Spinal cord (tissue), 10 donors: ENCODE measurements around the gene MAN2A2. TPM values are rescaled to one million over a fixed set of nuclear protein-coding genes. Genes with fewer than 3 reads are reported as not detected.
"Not testable (repeated sequence)": the region's sequence is repeated elsewhere in the genome, so short reads cannot be mapped to it uniquely, and the experiment has no call there.

Experiments
- DNase-seq, 6 donors: peaks; one replicate each; pipeline versions ENCODE4 v3.0.0 to v3.0.0-alpha.2; 2013 to 2015; ENCODE audit warnings: low spot score in 6 of 6, low read depth in 4 of 6
- H3K27ac ChIP-seq: one replicate; pipeline ENCODE4 v1.5.1; 2013; ENCODE audit warnings: low read depth, low read length, control low read depth
- H3K27me3 ChIP-seq: one replicate; pipeline ENCODE4 v1.6.1; 2013; ENCODE audit warnings: low read length; ENCODE audit not compliant: control insufficient read depth, insufficient read depth
- H3K36me3 ChIP-seq: one replicate; pipeline ENCODE4 v1.6.1; 2013; ENCODE audit warnings: low read length; ENCODE audit not compliant: control insufficient read depth, insufficient read depth
- H3K4me1 ChIP-seq: one replicate; pipeline ENCODE4 v1.6.1; 2013; ENCODE audit warnings: low read length; ENCODE audit not compliant: control insufficient read depth, insufficient read depth
- H3K4me3 ChIP-seq: one replicate; pipeline ENCODE4 v1.5.1; 2013; ENCODE audit warnings: low read depth, low read length, control low read depth
- H3K9me3 ChIP-seq: one replicate; pipeline ENCODE4 v1.6.1; 2013; ENCODE audit warnings: low read length; ENCODE audit not compliant: control insufficient read depth, insufficient read depth
- WGBS: methylation state at CpG from one replicate; pipeline ENCODE4 v1.1.5; 2013; ENCODE audit warnings: missing lambda C conversion rate; ENCODE audit not compliant: insufficient coverage; 5-methylcytosine and 5-hydroxymethylcytosine counted together
- polyA plus RNA-seq, 2 donors: library from polyadenylated mRNA; unstranded; fragments of 120-200 nt; gene quantifications; one replicate each; pipeline ENCODE4 v1.2.1, GENCODE V29; 2013; ENCODE audit not compliant: insufficient read length in 2 of 2
- total RNA-seq, 2 donors: library from RNA; depleted of rRNA in 1 of 2; stranded (reverse); fragments of 120-200 nt in 1 of 2; fragments of >200 nt in 1 of 2; gene quantifications; one replicate each; pipeline versions ENCODE4 v1.2.3 to v1.2.4, GENCODE V29; 2013 to 2014
- donor health status: healthy.

The MAN2A2 gene
- total and polyA plus RNA-seq, 4 donors = 25.3 to 128 (median 81.2) TPM

DNA sequence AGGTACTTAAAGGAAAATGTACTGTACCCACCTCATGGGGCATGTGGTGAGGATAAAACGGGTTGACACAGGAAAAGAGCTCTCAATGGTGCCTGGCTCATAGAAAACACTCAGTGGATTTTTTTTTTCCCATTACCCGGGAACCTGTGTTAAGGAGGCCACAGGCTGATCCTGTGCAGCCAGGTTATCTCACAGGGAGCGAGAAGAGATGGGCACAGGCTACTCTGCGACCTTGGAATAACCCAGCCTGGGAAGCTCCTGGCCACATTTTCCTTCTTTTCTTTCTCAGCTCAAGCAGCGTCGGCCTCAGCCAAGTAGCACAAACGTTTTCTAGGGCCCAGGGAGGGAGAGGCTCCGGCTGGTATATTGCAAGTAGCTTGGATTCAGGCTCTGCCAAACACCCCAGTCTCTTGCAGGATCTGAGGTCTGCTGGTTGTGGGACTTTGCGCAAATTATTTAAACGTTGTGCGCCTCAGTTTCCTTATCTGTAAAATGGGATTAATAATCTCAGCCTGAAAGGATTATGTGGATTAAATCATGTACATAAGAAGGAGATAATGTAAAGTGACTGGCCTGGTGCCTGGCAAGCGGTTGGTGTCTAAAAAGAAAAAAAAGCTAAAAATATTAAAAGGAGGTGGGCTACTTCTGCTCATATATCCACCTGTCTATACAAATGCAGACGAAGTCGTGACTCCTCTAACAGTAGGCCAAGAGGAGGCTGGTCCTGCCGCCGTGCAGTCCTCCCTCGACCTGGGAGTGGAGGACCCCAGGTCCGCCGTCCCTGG lies 32.6 kb upstream of the MAN2A2 start:
- peak in 1 of 6 donors; percentile 39 for DNase-seq
- WGBS = 37% methylated on average over 14 of the region's 19 CpGs
- Histone ChIP-seq H3K27ac (peak overlapping the region; percentile 71), H3K9me3 (no peaks in the 10 kb centered on the region), H3K4me1 (peaks cover 42% of the 10 kb centered on the region), H3K27me3 (no peaks in the 10 kb centered on the region), H3K36me3 (peaks cover 12% of the 10 kb centered on the region), H3K4me3 (peak overlapping the region; percentile 62)

DNA sequence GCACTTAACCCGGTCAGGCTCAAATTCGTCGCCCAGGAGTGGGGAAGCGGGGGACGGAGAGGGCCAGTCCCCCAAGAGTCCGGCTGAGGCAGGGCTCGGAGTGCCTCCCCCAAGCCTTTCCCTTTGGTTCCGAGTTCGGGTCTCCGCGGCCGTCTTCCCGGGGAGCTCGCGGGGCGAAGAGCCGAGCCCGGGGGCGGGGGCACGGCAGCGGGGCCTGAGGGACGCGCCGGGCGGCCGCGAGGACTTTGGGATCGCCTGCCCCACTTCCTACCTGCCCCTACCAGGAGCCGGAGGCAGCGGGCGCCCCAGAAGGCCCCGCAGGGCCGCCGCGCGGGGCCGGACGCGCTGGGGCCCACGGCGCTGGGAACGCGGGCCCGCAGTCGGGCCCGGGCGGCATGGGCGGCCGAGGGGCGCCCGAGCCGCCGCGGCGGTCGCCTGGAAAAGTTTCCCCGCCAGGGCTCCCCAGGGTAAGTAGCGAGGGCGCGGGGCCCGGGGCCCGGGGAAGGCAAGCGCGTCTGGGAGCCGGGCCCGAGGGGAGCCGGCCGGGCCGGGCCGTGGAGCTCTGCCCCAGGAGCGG lies 31.9 kb upstream of the MAN2A2 start:
- peak in 2 of 6 donors; percentile 52 to 65 for DNase-seq
- Histone ChIP-seq H3K4me3 (peak overlapping the region; percentile 62), H3K9me3 (no peaks in the 10 kb centered on the region), H3K27me3 (no peaks in the 10 kb centered on the region), H3K27ac (peak overlapping the region; percentile 71), H3K36me3 (peaks cover 19% of the 10 kb centered on the region), H3K4me1 (peaks cover 42% of the 10 kb centered on the region)
- under 1% methylated on average over 61 of the region's 71 CpGs for WGBS

DNA sequence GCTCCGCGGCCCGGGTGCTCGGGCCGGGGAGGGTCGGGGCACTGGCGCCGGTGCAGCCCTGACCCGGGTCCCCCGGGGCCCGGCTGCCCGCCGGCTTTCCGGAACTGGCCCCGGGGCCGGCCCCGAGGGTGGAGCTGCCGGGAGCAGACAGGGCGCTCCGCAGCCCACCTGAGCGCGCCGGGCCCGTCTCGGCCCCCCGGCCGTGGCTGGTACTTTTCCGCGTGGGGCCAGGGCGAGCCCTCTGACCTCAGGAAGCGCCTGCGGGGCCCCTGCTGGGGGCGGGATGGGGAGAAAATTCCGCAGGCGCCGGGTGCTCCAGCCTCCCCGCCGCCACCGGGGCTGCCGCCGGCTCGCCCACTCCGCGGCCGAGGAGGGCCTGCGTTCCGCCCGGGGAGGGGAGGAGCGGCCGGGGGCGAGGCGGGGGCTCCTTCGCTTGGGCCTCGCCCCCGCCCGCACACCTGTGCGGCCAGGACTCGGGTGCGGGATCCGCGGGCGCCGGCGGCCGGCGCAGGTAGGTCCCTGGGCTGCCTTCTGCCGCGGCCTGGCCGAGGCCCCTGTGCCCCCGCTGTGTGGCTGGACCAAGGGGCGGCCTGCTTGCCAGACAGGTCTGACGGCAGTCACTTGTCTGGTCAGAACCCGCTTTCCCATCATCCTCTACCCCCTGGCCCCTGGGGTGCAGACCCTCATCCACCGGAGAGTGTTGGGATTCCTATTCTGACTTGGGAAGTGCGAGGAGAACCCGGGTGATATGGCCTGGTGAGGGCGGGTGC lies 31.2 kb upstream of the MAN2A2 start:
- Histone ChIP-seq H3K9me3 (no peaks in the 10 kb centered on the region), H3K4me1 (peaks cover 42% of the 10 kb centered on the region), H3K36me3 (peaks cover 26% of the 10 kb centered on the region), H3K4me3 (peak overlapping the region; percentile 48), H3K27ac (no peak overlapping the region), H3K27me3 (no peaks in the 10 kb centered on the region)
- WGBS = under 1% methylated on average over 72 of the region's 77 CpGs
- peak in 2 of 6 donors; percentile 21 to 54 for DNase-seq

DNA sequence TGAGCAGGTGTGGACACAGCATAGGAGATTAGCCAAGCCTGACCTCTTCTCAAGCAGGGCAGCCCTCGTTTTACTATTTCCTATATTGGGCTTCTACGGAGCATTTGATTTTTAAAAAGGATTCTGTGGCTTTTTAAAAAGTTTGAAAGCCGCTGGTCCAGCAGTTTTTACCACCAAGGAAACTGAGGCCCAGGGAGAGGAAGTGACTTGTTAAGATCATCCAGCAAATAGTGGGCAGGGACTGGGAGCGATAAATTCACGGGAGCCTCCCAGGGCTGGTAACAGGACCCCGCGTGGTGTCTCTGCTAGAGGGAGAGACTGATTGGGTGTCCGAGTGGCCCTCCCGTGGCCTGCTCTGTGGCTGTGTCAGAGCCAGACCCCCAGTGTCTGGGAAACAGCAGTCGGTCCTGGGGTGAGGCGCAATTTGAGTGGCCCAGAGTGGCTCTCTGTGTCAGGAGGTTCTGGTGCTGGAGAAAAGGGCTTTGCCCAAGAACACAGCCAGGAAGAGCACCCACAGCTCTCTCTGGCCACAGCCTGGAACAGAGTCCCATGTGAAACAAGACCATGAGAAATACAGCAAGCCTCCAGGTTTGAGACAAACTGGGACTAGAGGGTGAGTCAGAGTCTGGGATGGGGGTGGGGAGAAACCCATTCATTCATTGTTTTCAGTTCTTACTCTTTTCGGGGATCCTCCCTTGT lies 30.5 kb upstream of the MAN2A2 start:
- Histone ChIP-seq H3K27ac (no peak overlapping the region), H3K9me3 (no peaks in the 10 kb centered on the region), H3K4me3 (peak overlapping the region; percentile 48), H3K27me3 (no peaks in the 10 kb centered on the region), H3K4me1 (peaks cover 42% of the 10 kb centered on the region), H3K36me3 (peaks cover 33% of the 10 kb centered on the region)
- peak in 1 of 6 donors; percentile 14 for DNase-seq
- 46% methylated on average over 9 of the region's 12 CpGs for WGBS

DNA sequence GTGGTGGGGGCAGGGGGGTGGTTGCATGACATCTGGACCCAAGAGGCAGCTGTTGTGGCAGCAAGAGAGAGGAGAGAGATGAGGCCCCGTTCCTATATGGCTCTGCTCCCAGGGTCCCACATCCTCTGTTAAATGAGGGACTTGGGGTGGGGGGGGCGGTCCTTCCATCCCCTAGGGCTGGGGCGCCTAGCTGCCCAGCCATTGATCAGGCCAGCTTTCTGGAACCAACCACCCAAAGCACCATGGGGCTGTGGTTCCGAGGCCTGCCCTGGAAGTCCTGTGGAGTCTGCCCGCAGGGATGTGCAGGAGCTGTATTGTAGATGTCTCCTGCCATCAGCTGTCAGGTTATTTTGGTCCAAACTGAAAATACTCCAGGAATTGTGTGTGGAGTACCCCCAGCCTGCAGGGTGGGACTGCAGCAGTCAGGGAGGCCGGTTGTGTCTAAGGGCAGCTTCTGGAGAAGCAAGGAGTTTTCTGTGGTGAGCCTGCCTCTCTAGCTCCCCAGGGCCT lies 29.6 kb upstream of the MAN2A2 start:
- no peaks in the 10 kb centered on the region for H3K27me3 ChIP-seq
- H3K36me3 ChIP-seq = peaks cover 42% of the 10 kb centered on the region
- WGBS = 82% methylated on average over 4 of the region's 6 CpGs
- H3K27ac ChIP-seq = no peak overlapping the region
- no peak overlapping the region for H3K4me3 ChIP-seq
- DNase-seq = no peak
- H3K9me3 ChIP-seq = no peaks in the 10 kb centered on the region
- peaks cover 42% of the 10 kb centered on the region for H3K4me1 ChIP-seq

DNA sequence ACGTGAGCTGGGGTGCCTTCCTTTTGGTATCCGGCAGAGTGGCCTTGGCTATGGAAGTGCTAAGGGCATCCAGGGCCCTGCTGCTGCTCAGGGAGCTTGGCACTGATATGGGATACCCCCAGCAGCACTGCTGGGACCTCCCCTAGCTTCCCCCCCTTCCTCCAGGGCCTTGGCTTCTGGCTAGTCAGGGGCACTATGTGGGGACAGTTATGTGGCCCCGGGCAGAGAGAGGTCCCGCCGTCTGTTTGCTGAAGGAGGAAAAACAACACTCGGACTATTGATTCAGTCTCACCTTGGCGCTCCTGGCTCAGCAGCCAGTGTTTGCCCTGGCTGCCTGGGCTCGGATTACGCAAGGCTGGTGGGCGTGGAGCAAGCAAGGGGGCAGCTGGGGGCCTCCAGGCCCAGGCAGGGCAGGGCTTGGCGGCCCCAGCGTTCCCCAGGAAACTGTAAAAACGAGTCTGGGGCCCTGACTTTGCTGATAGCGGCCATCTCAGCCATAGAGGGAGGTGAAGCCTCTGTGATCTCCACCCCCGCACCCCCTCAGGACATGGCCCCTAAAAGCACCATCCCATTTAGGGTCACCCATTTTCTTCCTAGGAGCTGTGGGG lies 29.0 kb upstream of the MAN2A2 start:
- Histone ChIP-seq H3K36me3 (peaks cover 48% of the 10 kb centered on the region), H3K4me3 (no peak overlapping the region), H3K9me3 (no peaks in the 10 kb centered on the region), H3K4me1 (peaks cover 39% of the 10 kb centered on the region), H3K27me3 (no peaks in the 10 kb centered on the region), H3K27ac (no peak overlapping the region)
- 43% methylated on average over 12 of the region's 15 CpGs for WGBS
- DNase-seq = peak in 1 of 6 donors; percentile 22

DNA sequence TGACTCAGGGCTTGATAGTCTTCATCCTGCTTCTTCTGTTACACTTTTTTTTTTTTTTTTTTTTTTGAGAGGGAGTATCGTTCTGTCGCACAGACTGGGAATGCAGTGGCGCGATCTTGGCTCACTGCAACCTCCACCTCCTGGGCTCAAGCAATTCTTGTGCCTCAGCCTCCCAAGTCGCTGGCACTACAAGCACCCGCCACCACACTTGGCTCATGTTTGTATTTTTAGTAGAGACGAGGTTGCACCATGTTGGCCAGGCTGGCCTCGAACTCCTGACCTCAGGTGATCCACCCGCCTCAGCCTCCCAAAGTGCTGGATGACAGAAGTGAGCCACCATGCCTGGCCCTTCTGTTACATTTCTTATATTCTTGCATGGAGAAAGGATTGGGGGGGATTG lies 28.1 kb upstream of the MAN2A2 start:
- H3K27ac ChIP-seq, DNase-seq, H3K27me3 ChIP-seq, H3K9me3 ChIP-seq, H3K4me3 ChIP-seq: not testable (repeated sequence)
- Histone ChIP-seq H3K36me3 (peaks cover 57% of the 10 kb centered on the region), H3K4me1 (peaks cover 31% of the 10 kb centered on the region)
- 83% methylated on average over 6 of the region's 9 CpGs for WGBS

DNA sequence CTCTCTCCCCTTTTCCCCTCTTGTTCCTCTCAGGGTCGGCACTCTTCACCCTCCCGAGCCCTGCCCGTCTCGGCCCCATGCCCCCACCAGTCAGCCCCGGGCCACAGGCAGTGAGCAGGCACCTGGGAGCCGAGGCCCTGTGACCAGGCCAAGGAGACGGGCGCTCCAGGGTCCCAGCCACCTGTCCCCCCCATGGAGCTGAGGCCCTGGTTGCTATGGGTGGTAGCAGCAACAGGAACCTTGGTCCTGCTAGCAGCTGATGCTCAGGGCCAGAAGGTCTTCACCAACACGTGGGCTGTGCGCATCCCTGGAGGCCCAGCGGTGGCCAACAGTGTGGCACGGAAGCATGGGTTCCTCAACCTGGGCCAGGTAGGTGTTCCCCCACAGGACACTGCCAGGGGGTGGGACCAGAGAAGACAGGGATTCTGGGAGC lies 27.5 kb upstream of the MAN2A2 start:
- Histone ChIP-seq H3K27ac (no peak overlapping the region), H3K36me3 (peaks cover 63% of the 10 kb centered on the region), H3K9me3 (no peaks in the 10 kb centered on the region), H3K4me1 (peaks cover 28% of the 10 kb centered on the region), H3K4me3 (no peak overlapping the region), H3K27me3 (no peaks in the 10 kb centered on the region)
- no peak for DNase-seq
- 94% methylated on average over 12 of the region's 12 CpGs for WGBS

DNA sequence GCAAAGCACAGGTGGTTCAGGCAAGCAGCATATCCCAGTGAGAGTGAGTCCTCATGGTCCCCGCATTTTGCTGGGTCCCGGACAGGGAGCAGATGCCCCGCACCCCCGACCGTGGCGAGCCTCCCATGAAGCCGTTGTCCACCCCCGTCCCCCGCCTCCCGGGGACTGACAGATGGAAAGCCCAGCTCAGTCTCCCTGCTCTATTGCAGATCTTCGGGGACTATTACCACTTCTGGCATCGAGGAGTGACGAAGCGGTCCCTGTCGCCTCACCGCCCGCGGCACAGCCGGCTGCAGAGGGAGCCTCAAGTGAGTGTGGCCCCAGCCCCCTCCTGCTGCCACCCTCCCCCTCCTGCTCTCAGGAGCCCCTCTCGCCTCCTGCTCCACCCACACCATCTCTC lies 27.1 kb upstream of the MAN2A2 start:
- no peak for DNase-seq
- Histone ChIP-seq H3K9me3 (no peaks in the 10 kb centered on the region), H3K4me1 (peaks cover 23% of the 10 kb centered on the region), H3K4me3 (no peak overlapping the region), H3K27ac (no peak overlapping the region), H3K36me3 (peaks cover 67% of the 10 kb centered on the region), H3K27me3 (no peaks in the 10 kb centered on the region)
- 90% methylated on average over 20 of the region's 20 CpGs for WGBS
